HEK293 (cell line): ENCODE data around the gene GNPNAT1.

Experiments used
- CTCF ChIA-PET: fragments of 350-600 bp; formaldehyde crosslinking; extraction: SDS; loops from one replicate; lab custom pipeline; 2021; ENCODE audit warnings: antibody characterized with exemption; lab: Yijun Ruan, JAX
- POLR2A ChIA-PET: fragments of 300-600 bp; formaldehyde crosslinking; extraction: SDS; loops from one replicate; lab custom pipeline; 2020; ENCODE audit warnings: antibody characterized with exemption, inconsistent platforms; lab: Yijun Ruan, JAX
- H3K27ac ChIP-seq: fragments of 200-500 bp; sonication (Bioruptor generic); 2 replicates; pipeline ENCODE4 v1.5.1; 2014; ENCODE audit warnings: low read depth, low read length, control low read depth, inconsistent platforms; ENCODE audit errors: extremely low read depth
- H3K36me3 ChIP-seq, 2 experiments: fragments of 200-500 bp in 1 of 2; sonication (Bioruptor generic) in 1 of 2; 1 replicate in 1 of 2; 2 replicates in 1 of 2; pipeline ENCODE4 v1.5.1; 2014 to 2017; ENCODE audit warnings: inconsistent platforms in 2 of 2, low read length in 2 of 2; ENCODE audit not compliant: control insufficient read depth in 2 of 2, insufficient read depth in 1 of 2
- H3K4me1 ChIP-seq: fragments of 200-500 bp; sonication (Bioruptor generic); 2 replicates; pipeline ENCODE4 v1.5.1; 2014; ENCODE audit warnings: mild to moderate bottlenecking, low read length, inconsistent platforms; ENCODE audit not compliant: control insufficient read depth, insufficient read depth
- H3K4me3 ChIP-seq: 2 replicates; pipeline ENCODE4 v1.5.1; 2011; ENCODE audit warnings: low read depth, mild to moderate bottlenecking, control low read depth, low read length, moderate library complexity
- H3K9me3 ChIP-seq: fragments of 200-500 bp; sonication (Bioruptor generic); 2 replicates; pipeline ENCODE4 v1.5.1; 2014; ENCODE audit warnings: low read depth, low read length, inconsistent platforms; ENCODE audit not compliant: control insufficient read depth, insufficient read depth
- IKZF3 ChIP-seq: fragments of 450-650 bp; IDR thresholded peaks from 2 replicates; pipeline ENCODE4 v1.5.0; 2018; ENCODE audit warnings: missing biosample characterization, mild to moderate bottlenecking, missing genetic modification characterization, moderate library complexity
- MZF1 ChIP-seq: fragments of 450-650 bp; formaldehyde crosslinking; IDR thresholded peaks from 2 replicates; pipeline ENCODE4 v1.5.1; 2017; ENCODE audit warnings: missing biosample characterization, missing genetic modification characterization, borderline replicate concordance
- OSR2 ChIP-seq: fragments of 450-650 bp; formaldehyde crosslinking; IDR thresholded peaks from 2 replicates; pipeline ENCODE4 v1.5.1; 2016; ENCODE audit warnings: missing biosample characterization, missing genetic modification characterization
- SALL2 ChIP-seq: fragments of 450-650 bp; formaldehyde crosslinking; IDR thresholded peaks from 2 replicates; pipeline ENCODE4 v1.5.0; 2017; ENCODE audit warnings: missing biosample characterization, mild to moderate bottlenecking, missing genetic modification characterization, borderline replicate concordance
- ZFHX2 ChIP-seq: fragments of 450-650 bp; formaldehyde crosslinking; conservative IDR thresholded peaks from 2 replicates; pipeline ENCODE4 v1.5.1; 2016; ENCODE audit warnings: missing biosample characterization, missing genetic modification characterization
- ZNF10 ChIP-seq: fragments of 450-650 bp; formaldehyde crosslinking; IDR thresholded peaks from 2 replicates; pipeline ENCODE4 v1.5.1; 2017; ENCODE audit warnings: missing biosample characterization, missing genetic modification characterization
- ZNF138 ChIP-seq: fragments of 450-650 bp; formaldehyde crosslinking; IDR thresholded peaks from 2 replicates; pipeline ENCODE4 v1.5.1; 2016; ENCODE audit warnings: missing biosample characterization, missing genetic modification characterization, borderline replicate concordance
- ZNF169 ChIP-seq: fragments of 450-650 bp; formaldehyde crosslinking; IDR thresholded peaks from 2 replicates; pipeline ENCODE4 v1.5.1; 2016; ENCODE audit warnings: missing biosample characterization, missing genetic modification characterization
- ZNF2 ChIP-seq: fragments of 450-650 bp; formaldehyde crosslinking; IDR thresholded peaks from 2 replicates; pipeline ENCODE4 v1.5.1; 2016; ENCODE audit warnings: missing biosample characterization, missing genetic modification characterization
- ZNF211 ChIP-seq: fragments of 450-650 bp; formaldehyde crosslinking; IDR thresholded peaks from 2 replicates; pipeline ENCODE4 v1.5.1; 2016; ENCODE audit warnings: low read depth, missing biosample characterization, missing genetic modification characterization
- ZNF274 ChIP-seq, 2 experiments: fragments of 200-500 bp in 1 of 2; fragments of 450-650 bp in 1 of 2; sonication (Bioruptor generic) in 1 of 2; formaldehyde crosslinking in 1 of 2; IDR thresholded peaks; 2 replicates each; pipeline versions ENCODE4 v1.5.1 to v1.6.1; 2014 to 2016; ENCODE audit warnings: borderline replicate concordance in 1 of 2, inconsistent platforms in 1 of 2, low read length in 1 of 2, missing biosample characterization in 1 of 2, missing genetic modification characterization in 1 of 2
- ZNF354C ChIP-seq: fragments of 450-650 bp; formaldehyde crosslinking; IDR thresholded peaks from 2 replicates; pipeline ENCODE4 v1.5.1; 2016; ENCODE audit warnings: missing biosample characterization, missing genetic modification characterization, low read depth, borderline replicate concordance
- ZNF488 ChIP-seq: fragments of 450-650 bp; formaldehyde crosslinking; IDR thresholded peaks from 2 replicates; pipeline ENCODE4 v1.5.1; 2016; ENCODE audit warnings: missing biosample characterization, missing genetic modification characterization
- ZNF654 ChIP-seq: fragments of 450-650 bp; formaldehyde crosslinking; IDR thresholded peaks from 2 replicates; pipeline ENCODE4 v1.5.1; 2016; ENCODE audit warnings: low read depth, missing biosample characterization, missing genetic modification characterization
- ZNF837 ChIP-seq: fragments of 450-650 bp; formaldehyde crosslinking; IDR thresholded peaks from 2 replicates; pipeline ENCODE4 v1.5.1; 2016; ENCODE audit warnings: missing biosample characterization, missing genetic modification characterization
- TF ChIP-seq, protein P1 (sequence below): fragments of 450-650 bp; formaldehyde crosslinking; IDR thresholded peaks from 2 replicates; pipeline ENCODE4 v1.5.1; 2016; ENCODE audit warnings: missing biosample characterization, missing genetic modification characterization
- TF ChIP-seq, protein P2 (sequence below): fragments of 450-650 bp; formaldehyde crosslinking; IDR thresholded peaks from 2 replicates; pipeline ENCODE4 v1.5.1; 2017; ENCODE audit warnings: missing biosample characterization, missing genetic modification characterization
- TF ChIP-seq, protein P3 (sequence below): fragments of 450-650 bp; formaldehyde crosslinking; IDR thresholded peaks from 2 replicates; pipeline ENCODE4 v1.5.1; 2016; ENCODE audit warnings: missing biosample characterization, missing genetic modification characterization

The GNPNAT1 gene

GRCh38 chr14:52735921-52736489, 55.4 kb downstream of the GNPNAT1 start (continued):
- TF ChIP-seq, protein P1, sequence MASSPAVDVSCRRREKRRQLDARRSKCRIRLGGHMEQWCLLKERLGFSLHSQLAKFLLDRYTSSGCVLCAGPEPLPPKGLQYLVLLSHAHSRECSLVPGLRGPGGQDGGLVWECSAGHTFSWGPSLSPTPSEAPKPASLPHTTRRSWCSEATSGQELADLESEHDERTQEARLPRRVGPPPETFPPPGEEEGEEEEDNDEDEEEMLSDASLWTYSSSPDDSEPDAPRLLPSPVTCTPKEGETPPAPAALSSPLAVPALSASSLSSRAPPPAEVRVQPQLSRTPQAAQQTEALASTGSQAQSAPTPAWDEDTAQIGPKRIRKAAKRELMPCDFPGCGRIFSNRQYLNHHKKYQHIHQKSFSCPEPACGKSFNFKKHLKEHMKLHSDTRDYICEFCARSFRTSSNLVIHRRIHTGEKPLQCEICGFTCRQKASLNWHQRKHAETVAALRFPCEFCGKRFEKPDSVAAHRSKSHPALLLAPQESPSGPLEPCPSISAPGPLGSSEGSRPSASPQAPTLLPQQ: no peak
- no peak for TF ChIP-seq ZFHX2 (tag by site-specific recombination)
- TF ChIP-seq ZNF274 (IDR thresholded peaks at IDR 0.05; ENCODE audit: low read length): no peak
- TF ChIP-seq ZNF274 (tag by site-specific recombination; IDR thresholded peaks at IDR 0.05; ENCODE audit: borderline replicate concordance): no peak
- no peak for TF ChIP-seq IKZF3 (tag by site-specific recombination)
- no peak for TF ChIP-seq ZNF488 (tag by site-specific recombination)
- peak; percentile 77 for TF ChIP-seq ZNF10 (tag by site-specific recombination)
- TF ChIP-seq ZNF169 (tag by site-specific recombination): no peak
- no peak for TF ChIP-seq ZNF211 (tag by site-specific recombination)
- TF ChIP-seq, protein P2, sequence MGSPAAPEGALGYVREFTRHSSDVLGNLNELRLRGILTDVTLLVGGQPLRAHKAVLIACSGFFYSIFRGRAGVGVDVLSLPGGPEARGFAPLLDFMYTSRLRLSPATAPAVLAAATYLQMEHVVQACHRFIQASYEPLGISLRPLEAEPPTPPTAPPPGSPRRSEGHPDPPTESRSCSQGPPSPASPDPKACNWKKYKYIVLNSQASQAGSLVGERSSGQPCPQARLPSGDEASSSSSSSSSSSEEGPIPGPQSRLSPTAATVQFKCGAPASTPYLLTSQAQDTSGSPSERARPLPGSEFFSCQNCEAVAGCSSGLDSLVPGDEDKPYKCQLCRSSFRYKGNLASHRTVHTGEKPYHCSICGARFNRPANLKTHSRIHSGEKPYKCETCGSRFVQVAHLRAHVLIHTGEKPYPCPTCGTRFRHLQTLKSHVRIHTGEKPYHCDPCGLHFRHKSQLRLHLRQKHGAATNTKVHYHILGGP (tag by site-specific recombination): peak; percentile 65
- TF ChIP-seq, protein P3, sequence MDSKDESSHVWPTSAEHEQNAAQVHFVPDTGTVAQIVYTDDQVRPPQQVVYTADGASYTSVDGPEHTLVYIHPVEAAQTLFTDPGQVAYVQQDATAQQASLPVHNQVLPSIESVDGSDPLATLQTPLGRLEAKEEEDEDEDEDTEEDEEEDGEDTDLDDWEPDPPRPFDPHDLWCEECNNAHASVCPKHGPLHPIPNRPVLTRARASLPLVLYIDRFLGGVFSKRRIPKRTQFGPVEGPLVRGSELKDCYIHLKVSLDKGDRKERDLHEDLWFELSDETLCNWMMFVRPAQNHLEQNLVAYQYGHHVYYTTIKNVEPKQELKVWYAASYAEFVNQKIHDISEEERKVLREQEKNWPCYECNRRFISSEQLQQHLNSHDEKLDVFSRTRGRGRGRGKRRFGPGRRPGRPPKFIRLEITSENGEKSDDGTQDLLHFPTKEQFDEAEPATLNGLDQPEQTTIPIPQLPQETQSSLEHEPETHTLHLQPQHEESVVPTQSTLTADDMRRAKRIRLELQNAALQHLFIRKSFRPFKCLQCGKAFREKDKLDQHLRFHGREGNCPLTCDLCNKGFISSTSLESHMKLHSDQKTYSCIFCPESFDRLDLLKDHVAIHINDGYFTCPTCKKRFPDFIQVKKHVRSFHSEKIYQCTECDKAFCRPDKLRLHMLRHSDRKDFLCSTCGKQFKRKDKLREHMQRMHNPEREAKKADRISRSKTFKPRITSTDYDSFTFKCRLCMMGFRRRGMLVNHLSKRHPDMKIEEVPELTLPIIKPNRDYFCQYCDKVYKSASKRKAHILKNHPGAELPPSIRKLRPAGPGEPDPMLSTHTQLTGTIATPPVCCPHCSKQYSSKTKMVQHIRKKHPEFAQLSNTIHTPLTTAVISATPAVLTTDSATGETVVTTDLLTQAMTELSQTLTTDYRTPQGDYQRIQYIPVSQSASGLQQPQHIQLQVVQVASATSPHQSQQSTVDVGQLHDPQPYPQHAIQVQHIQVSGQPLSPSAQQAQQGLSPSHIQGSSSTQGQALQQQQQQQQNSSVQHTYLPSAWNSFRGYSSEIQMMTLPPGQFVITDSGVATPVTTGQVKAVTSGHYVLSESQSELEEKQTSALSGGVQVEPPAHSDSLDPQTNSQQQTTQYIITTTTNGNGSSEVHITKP (tag by site-specific recombination): 0 out of 2 replicates have a peak, but pooled peaks have one; percentile 10

DNA sequence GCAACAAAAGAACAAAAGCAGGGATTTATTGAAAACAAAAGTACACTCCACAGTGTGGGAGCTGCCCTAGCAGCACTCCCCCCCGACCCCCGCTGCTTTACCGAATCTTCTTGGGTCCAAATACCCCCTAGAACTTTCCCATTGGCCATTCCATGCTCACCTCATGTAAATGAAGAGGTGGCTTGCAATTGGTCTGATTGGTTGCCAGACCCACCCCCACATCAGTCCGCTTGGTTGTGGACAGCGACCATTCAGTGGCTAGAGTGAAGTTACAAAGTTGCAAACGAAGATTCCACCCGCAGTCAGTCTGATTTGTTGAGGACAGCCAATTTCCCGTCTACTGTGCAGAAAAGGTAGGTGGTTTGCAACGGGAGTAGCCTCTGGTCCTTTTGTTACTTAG, 57.6 kb downstream of the GNPNAT1 start:
- H3K9me3 ChIP-seq: no peaks in the 10 kb centered on the region
- TF ChIP-seq ZNF2 (tag by site-specific recombination) (no peak), SALL2 (tag by site-specific recombination) (no peak), ZNF169 (tag by site-specific recombination) (no peak), ZNF10 (tag by site-specific recombination) (no peak), MZF1 (no peak), ZNF354C (tag by site-specific recombination) (no peak), ZNF654 (tag by site-specific recombination) (no peak), OSR2 (no peak), ZNF837 (tag by site-specific recombination) (no peak), ZNF138 (tag by site-specific recombination) (no peak)
- peaks cover 20% of the 10 kb centered on the region for H3K4me1 ChIP-seq
- H3K36me3 ChIP-seq: peaks cover 9 to 19% of the 10 kb centered on the region in 2 experiments
- no peak overlapping the region for H3K27ac ChIP-seq
- CTCF ChIA-PET: no interaction called here
- POLR2A ChIA-PET: no interaction called here
- no peak overlapping the region for H3K4me3 ChIP-seq
